ENCODE measurements around the gene TCFL5.

DNA sequence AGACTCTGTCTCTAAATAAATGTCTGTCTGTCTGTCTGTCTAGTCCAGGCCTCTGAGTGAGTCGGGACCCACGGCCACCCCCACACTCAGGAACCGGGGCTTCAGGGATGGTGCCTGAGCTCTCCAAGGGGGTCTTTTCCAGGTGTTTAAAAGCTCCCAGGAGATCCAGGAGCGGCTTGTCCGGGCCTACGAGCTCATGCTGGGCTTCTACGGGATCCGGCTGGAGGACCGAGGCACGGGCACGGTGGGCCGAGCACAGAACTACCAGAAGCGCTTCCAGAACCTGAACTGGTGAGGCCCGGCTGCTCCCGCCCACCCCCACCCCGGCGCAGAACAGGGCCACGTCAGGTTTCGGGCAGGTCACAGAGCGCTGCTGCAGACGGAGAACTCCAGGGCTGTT, 50.3 kb downstream of the TCFL5 start:
- TF ChIP-seq CTCF (IDR thresholded peaks at IDR 0.05) (no peak), POLR2A (IDR thresholded peaks at IDR 0.05) (no peak)

Measured in adrenal gland (tissue), 5 donors.